HCT116 (cell line): ENCODE data around the gene CREBBP. TPM values are rescaled to one million over a fixed set of nuclear protein-coding genes. Genes with fewer than 3 reads are reported as not detected.
A peak's percentile ranks its signal among the peaks of the same experiment; 100 is the strongest.

Source experiments
- ATAC-seq: fragments of 200-7000 bp; cut with Tn5 transposase; 2 replicates; pipeline ENCODE4 v1.9.1; 2020; ENCODE audit warnings: mild to moderate bottlenecking, moderate library complexity
- BruUV-seq: library from RNA; stranded (reverse); fragments of 400-500 nt; replicated peaks from 2 replicates; lab custom pipeline; 2021; lab: Mats Ljungman, UMichigan
- CTCF ChIA-PET: fragments of 300-600 bp; sonication (Branson Sonifier 250); formaldehyde crosslinking; loops from one replicate; lab custom pipeline; 2021; ENCODE audit warnings: antibody characterized with exemption; lab: Charles Lee
- POLR2A ChIA-PET: fragments of 300-600, 350-600 bp; sonication (Branson Sonifier 250); formaldehyde crosslinking; loops from one replicate; lab custom pipeline; 2021; ENCODE audit warnings: antibody characterized with exemption; lab: Charles Lee
- RAD21 ChIA-PET, 2 experiments: fragments of 300-600 bp; sonication (Branson Sonifier 250); formaldehyde crosslinking; loops; one replicate each; lab custom pipeline; 2023; ENCODE audit warnings: low total read pairs in 2 of 2; ENCODE audit not compliant: uncharacterized antibody in 2 of 2, unreplicated experiment in 2 of 2, low non-redundant PET in 1 of 2; lab: Charles Lee
- DNase-seq: peaks from one replicate; pipeline ENCODE4 v3.0.0-alpha.2; 2010; ENCODE audit warnings: low read depth, low spot score
- H2AFZ ChIP-seq: fragments of 200-600 bp; shearing (Covaris generic), sonication (generic); 2 replicates; pipeline ENCODE4 v1.6.1; 2017; ENCODE audit warnings: low read depth, mixed run types, mixed read lengths, antibody characterized with exemption, low read length; ENCODE audit not compliant: poor library complexity, severe bottlenecking
- H3K27ac ChIP-seq: 2 replicates; pipeline ENCODE4 v1.5.1; 2012; ENCODE audit warnings: low read depth, low read length
- H3K27me3 ChIP-seq: fragments of 200-600 bp; sonication (generic); 2 replicates; pipeline ENCODE4 v1.6.1; 2016; ENCODE audit warnings: mixed run types, low read length, mixed read lengths; ENCODE audit not compliant: insufficient read depth
- H3K36me3 ChIP-seq, 2 experiments: fragments of 200-500 bp in 1 of 2; fragments of 200-600 bp in 1 of 2; sonication (Bioruptor generic) in 1 of 2; sonication (generic) in 1 of 2; 2 replicates each; pipeline versions ENCODE4 v1.5.1 to v1.6.1; 2014 to 2016; ENCODE audit warnings: low read length in 2 of 2, inconsistent platforms in 1 of 2, mixed read lengths in 1 of 2, mixed run types in 1 of 2; ENCODE audit not compliant: insufficient read depth in 2 of 2, control insufficient read depth in 1 of 2
- H3K4me1 ChIP-seq, 2 experiments: fragments of 200-600 bp in 1 of 2; sonication (generic) in 1 of 2; 2 replicates each; pipeline versions ENCODE4 v1.5.1 to v1.6.1; 2012 to 2017; ENCODE audit warnings: low read length in 2 of 2, inconsistent platforms in 1 of 2, mild to moderate bottlenecking in 1 of 2, mixed read lengths in 1 of 2, mixed run types in 1 of 2, moderate library complexity in 1 of 2; ENCODE audit not compliant: insufficient read depth in 2 of 2, control insufficient read depth in 1 of 2
- H3K4me2 ChIP-seq: fragments of 200-600 bp; sonication (generic); 2 replicates; pipeline ENCODE4 v1.6.1; 2017; ENCODE audit warnings: mixed run types, low read length, mixed read lengths
- H3K4me3 ChIP-seq, 2 experiments: fragments of 200-600 bp in 1 of 2; sonication (generic) in 1 of 2; replicated peaks in 1 of 2; 2 replicates each; pipeline ENCODE4 v1.5.1; 2011 to 2016; ENCODE audit warnings: low read length in 2 of 2, control low read depth in 1 of 2, low read depth in 1 of 2, mild to moderate bottlenecking in 1 of 2, mixed read lengths in 1 of 2, mixed run types in 1 of 2
- H3K79me2 ChIP-seq: fragments of 200-600 bp; sonication (generic); 2 replicates; pipeline ENCODE4 v1.6.1; 2017; ENCODE audit warnings: mild to moderate bottlenecking, mixed run types, low read length, moderate library complexity, mixed read lengths; ENCODE audit not compliant: insufficient read depth
- H3K9ac ChIP-seq: fragments of 200-600 bp; sonication (generic); 2 replicates; pipeline ENCODE4 v1.6.1; 2016; ENCODE audit warnings: low read length, mixed read lengths
- H3K9me2 ChIP-seq: fragments of 200-600 bp; sonication (generic), shearing (Covaris generic); 2 replicates; pipeline ENCODE4 v1.6.1; 2017; ENCODE audit warnings: mixed run types, mild to moderate bottlenecking, moderate library complexity; ENCODE audit not compliant: insufficient read depth
- H3K9me3 ChIP-seq, 2 experiments: fragments of 200-500 bp in 1 of 2; fragments of 200-600 bp in 1 of 2; sonication (Bioruptor generic) in 1 of 2; sonication (generic) in 1 of 2; 2 replicates each; pipeline ENCODE4 v1.6.1; 2014 to 2017; ENCODE audit warnings: low read length in 2 of 2, mixed read lengths in 2 of 2, inconsistent platforms in 1 of 2, low read depth in 1 of 2, mild to moderate bottlenecking in 1 of 2, mixed run types in 1 of 2, moderate library complexity in 1 of 2; ENCODE audit not compliant: control insufficient read depth in 1 of 2, insufficient read depth in 1 of 2
- H4K20me1 ChIP-seq: fragments of 200-600 bp; sonication (generic), shearing (Covaris generic); 2 replicates; pipeline ENCODE4 v1.6.1; 2017; ENCODE audit warnings: mixed run types, mild to moderate bottlenecking, moderate library complexity; ENCODE audit not compliant: insufficient read depth
- EGR1 ChIP-seq: IDR thresholded peaks from 2 replicates; pipeline ENCODE4 v1.6.1; 2012; ENCODE audit warnings: low read depth
- EZH2phosphoT487 ChIP-seq: fragments of 200-600 bp; IDR thresholded peaks from 2 replicates; pipeline ENCODE4 v1.6.1; 2018; ENCODE audit warnings: antibody characterized with exemption, borderline replicate concordance
- FOSL1 ChIP-seq: IDR thresholded peaks from 2 replicates; pipeline ENCODE4 v1.6.1; 2012; ENCODE audit warnings: low read depth
- JUND ChIP-seq: IDR thresholded peaks from 2 replicates; pipeline ENCODE4 v1.6.1; 2012
- MAX ChIP-seq: IDR thresholded peaks from 2 replicates; pipeline ENCODE4 v1.6.1; 2012
- POLR2A ChIP-seq: IDR thresholded peaks from 2 replicates; pipeline ENCODE4 v1.7.0; 2011; ENCODE audit warnings: borderline replicate concordance; ENCODE audit not compliant: insufficient read depth, insufficient read length; ENCODE audit errors: extremely low read depth
- POLR2AphosphoS5 ChIP-seq: IDR thresholded peaks from 2 replicates; pipeline ENCODE4 v1.6.1; 2011; ENCODE audit warnings: mild to moderate bottlenecking, low read depth, low read length, moderate library complexity
- REST ChIP-seq: IDR thresholded peaks from 2 replicates; pipeline ENCODE4 v1.6.1; 2012; ENCODE audit warnings: low read depth
- SIN3A ChIP-seq: IDR thresholded peaks from 2 replicates; pipeline ENCODE4 v1.6.1; 2012; ENCODE audit warnings: low read depth
- SP1 ChIP-seq: IDR thresholded peaks from 2 replicates; pipeline ENCODE4 v1.6.1; 2012; ENCODE audit warnings: low read depth
- TCF7L2 ChIP-seq: IDR thresholded peaks from 2 replicates; pipeline ENCODE4 v1.7.0; 2011; ENCODE audit warnings: borderline replicate concordance, inconsistent platforms; ENCODE audit not compliant: insufficient read depth, insufficient read length; ENCODE audit errors: extremely low read depth
- YY1 ChIP-seq: IDR thresholded peaks from 2 replicates; pipeline ENCODE4 v1.6.1; 2011; ENCODE audit warnings: low read length, low read depth, moderate library complexity, mild to moderate bottlenecking; ENCODE audit not compliant: insufficient replicate concordance; ENCODE audit errors: extremely low read depth
- ZBTB33 ChIP-seq: IDR thresholded peaks from 2 replicates; pipeline ENCODE4 v1.6.1; 2011; ENCODE audit warnings: mild to moderate bottlenecking, low read length, moderate library complexity; ENCODE audit not compliant: insufficient replicate concordance; ENCODE audit errors: extremely low read depth
- ZFX ChIP-seq: fragments of 450-650 bp; IDR thresholded peaks from 2 replicates; pipeline ENCODE4 v1.6.1; 2017
- ZNF274 ChIP-seq: fragments of 200-500 bp; sonication (Bioruptor generic); IDR thresholded peaks from 2 replicates; pipeline ENCODE4 v1.6.1; 2014; ENCODE audit warnings: mild to moderate bottlenecking, low read depth, low read length, inconsistent platforms
- intact Hi-C: fragments of 100-400 bp; cut with micrococcal nuclease; formaldehyde crosslinking; loops from 2 replicates; pipeline ENCODE4 v1.10.0; 2022
- total RNA-seq: library from RNA; stranded (reverse); gene quantifications from one replicate; pipeline ENCODE4 v1.2.1, GENCODE V29; 2021; ENCODE audit not compliant: unreplicated experiment
- TF ChIP-seq, protein P1 (sequence below): IDR thresholded peaks from 2 replicates; pipeline ENCODE4 v1.6.1; 2012

The CREBBP gene
- total RNA-seq, 1 experiment from 2014 or later: 42.7 TPM

DNA sequence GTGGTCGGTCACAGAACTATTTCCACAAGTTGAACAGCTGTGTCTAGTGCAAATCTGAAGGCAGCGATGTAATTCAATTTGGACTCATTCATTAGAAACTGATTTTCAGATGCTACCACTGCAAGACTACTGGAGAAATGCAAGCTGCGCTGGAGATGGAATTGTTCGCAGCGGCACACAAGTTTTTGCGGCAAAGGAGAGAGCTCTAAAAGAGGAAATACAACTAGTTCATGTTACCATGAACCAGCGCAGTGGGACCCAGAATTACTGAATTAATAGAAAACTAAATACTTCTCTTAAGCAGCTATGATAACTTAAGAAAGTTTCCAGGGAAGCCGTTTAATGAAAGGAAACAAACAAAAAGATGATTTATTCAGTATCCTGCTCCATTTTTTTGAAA, 1.9 kb downstream of the CREBBP start:
- POLR2A ChIA-PET: no interaction called here
- Histone ChIP-seq H3K9ac (0 out of 2 replicates have a peak overlapping the region, but pooled peaks have one; percentile 68), H3K27ac (no peak overlapping the region), H3K4me3 (peak overlapping the region; percentile 77 to 85), H3K36me3 (peaks cover 0 to 4% of the 10 kb centered on the region in 2 experiments; a peak in 1 of 4 replicates), H3K4me2 (peak overlapping the region; percentile 95), H3K9me2 (no peaks in the 10 kb centered on the region), H3K9me3 (no peaks in the 10 kb centered on the region), H3K79me2 (peaks cover 62% of the 10 kb centered on the region), H3K4me1 (peaks cover 10 to 22% of the 10 kb centered on the region in 2 experiments), H3K27me3 (no peaks in the 10 kb centered on the region), H2AFZ (no peak overlapping the region), H4K20me1 (peaks cover 21% of the 10 kb centered on the region; the same call in 1 of the 2 replicates)
- TSS peak; percentile 50 for BruUV-seq
- intact Hi-C loops: no loop called here
- RAD21 ChIA-PET: no interaction called here
- TF ChIP-seq MAX: no peak
- no peak for TF ChIP-seq ZFX
- TF ChIP-seq JUND: no peak
- no peak for TF ChIP-seq ZBTB33
- TF ChIP-seq SIN3A: no peak
- TF ChIP-seq, protein P1, sequence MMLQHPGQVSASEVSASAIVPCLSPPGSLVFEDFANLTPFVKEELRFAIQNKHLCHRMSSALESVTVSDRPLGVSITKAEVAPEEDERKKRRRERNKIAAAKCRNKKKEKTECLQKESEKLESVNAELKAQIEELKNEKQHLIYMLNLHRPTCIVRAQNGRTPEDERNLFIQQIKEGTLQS: no peak
- TF ChIP-seq POLR2A: no peak
- no peak for TF ChIP-seq YY1
- no peak for TF ChIP-seq ZNF274
- no peak for TF ChIP-seq FOSL1
- no peak for TF ChIP-seq POLR2AphosphoS5
- TF ChIP-seq SP1: no peak
- TF ChIP-seq TCF7L2: no peak
- no peak for TF ChIP-seq REST
- no peak for TF ChIP-seq EZH2phosphoT487
- TF ChIP-seq EGR1: no peak
- ATAC-seq: no peak
- DNase-seq: no peak
- CTCF ChIA-PET: no interaction called here
